Measurements from ENCODE around the gene DNM3. TPM values are rescaled to one million over a fixed set of nuclear protein-coding genes. Genes with fewer than 3 reads are reported as not detected.
A peak's percentile ranks its signal among the peaks of the same experiment; 100 is the strongest.

Gene DNM3
- total and polyA plus RNA-seq, 4 donors, result 2.1 to 16.3 (median 5.6) TPM

DNA sequence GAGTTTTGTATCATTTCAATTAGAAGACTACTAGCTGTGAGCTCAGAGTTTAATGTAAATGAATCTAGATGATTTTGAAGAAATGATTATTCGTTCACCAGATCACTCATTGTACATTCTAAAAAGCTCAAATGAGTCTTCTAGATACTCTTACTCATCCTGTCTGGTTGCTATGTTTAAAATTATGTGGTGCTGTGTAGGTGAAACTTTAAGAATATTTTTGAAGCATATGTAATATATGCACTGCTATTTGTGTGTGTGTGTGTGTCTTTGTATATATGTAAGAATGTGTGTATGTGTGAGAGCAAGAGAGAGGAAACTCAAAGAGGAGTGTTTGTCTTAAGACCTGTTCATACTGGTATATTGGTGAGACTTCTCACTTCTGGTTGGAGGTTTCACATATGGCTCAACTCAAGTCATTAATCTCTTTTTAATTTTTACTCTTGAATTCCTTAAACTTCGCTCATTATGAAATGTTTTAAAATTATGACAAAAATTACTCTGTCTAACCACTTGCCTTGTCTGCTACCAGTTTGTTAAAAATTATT lies 570.6 kb downstream of the DNM3 start:
- no peak overlapping the region for H3K4me3 ChIP-seq
- ATAC-seq (ENCODE audit: insufficient read depth, low FRiP score), result no peak
- H3K27ac ChIP-seq (ENCODE audit: low read depth in 1 of 2, low read length in 1 of 2), result no peak overlapping the region
- TF ChIP-seq, protein P1, sequence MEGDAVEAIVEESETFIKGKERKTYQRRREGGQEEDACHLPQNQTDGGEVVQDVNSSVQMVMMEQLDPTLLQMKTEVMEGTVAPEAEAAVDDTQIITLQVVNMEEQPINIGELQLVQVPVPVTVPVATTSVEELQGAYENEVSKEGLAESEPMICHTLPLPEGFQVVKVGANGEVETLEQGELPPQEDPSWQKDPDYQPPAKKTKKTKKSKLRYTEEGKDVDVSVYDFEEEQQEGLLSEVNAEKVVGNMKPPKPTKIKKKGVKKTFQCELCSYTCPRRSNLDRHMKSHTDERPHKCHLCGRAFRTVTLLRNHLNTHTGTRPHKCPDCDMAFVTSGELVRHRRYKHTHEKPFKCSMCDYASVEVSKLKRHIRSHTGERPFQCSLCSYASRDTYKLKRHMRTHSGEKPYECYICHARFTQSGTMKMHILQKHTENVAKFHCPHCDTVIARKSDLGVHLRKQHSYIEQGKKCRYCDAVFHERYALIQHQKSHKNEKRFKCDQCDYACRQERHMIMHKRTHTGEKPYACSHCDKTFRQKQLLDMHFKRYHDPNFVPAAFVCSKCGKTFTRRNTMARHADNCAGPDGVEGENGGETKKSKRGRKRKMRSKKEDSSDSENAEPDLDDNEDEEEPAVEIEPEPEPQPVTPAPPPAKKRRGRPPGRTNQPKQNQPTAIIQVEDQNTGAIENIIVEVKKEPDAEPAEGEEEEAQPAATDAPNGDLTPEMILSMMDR (IDR thresholded peaks at IDR 0.05; ENCODE audit: control extremely low read depth, extremely low read depth), result no peak
- DNase-seq, result no peak
- H3K4me1 ChIP-seq (ENCODE audit: control insufficient read depth in 5 of 5, insufficient read depth in 5 of 5, low read length in 5 of 5), result peaks cover 0 to 11% (median 0%) of the 10 kb centered on the region in 5 donors
- H3K36me3 ChIP-seq (ENCODE audit: control insufficient read depth in 4 of 4, insufficient read depth in 4 of 4, low read length in 4 of 4), result no peaks in the 10 kb centered on the region
- H3K9me3 ChIP-seq (ENCODE audit: control insufficient read depth in 4 of 4, insufficient read depth in 3 of 4, low read length in 3 of 4), result no peaks in the 10 kb centered on the region
- H3K27me3 ChIP-seq (ENCODE audit: control insufficient read depth in 3 of 3, insufficient read depth in 3 of 3, low read length in 2 of 3), result no peaks in the 10 kb centered on the region
- H3K9ac ChIP-seq (ENCODE audit: insufficient read depth in 1 of 2, low read length in 2 of 2), result no peak overlapping the region
- WGBS, 2 donors, result 95 to 97% methylated on average over 2 of the region's 2 CpGs

GRCh38 chr1:172414331-172414730 lies 573.0 kb downstream of the DNM3 start:
- Histone ChIP-seq H3K4me3 (no peak overlapping the region), H3K9ac (ENCODE audit: insufficient read depth in 1 of 2, low read length in 2 of 2) (no peak overlapping the region), H3K27ac (ENCODE audit: low read depth in 1 of 2, low read length in 1 of 2) (no peak overlapping the region), H3K27me3 (ENCODE audit: control insufficient read depth in 3 of 3, insufficient read depth in 3 of 3, low read length in 2 of 3) (no peaks in the 10 kb centered on the region), H3K9me3 (ENCODE audit: control insufficient read depth in 4 of 4, insufficient read depth in 3 of 4, low read length in 3 of 4) (no peaks in the 10 kb centered on the region), H3K4me1 (ENCODE audit: control insufficient read depth in 5 of 5, insufficient read depth in 5 of 5, low read length in 5 of 5) (peaks cover 0 to 12% (median 3%) of the 10 kb centered on the region in 5 donors), H3K36me3 (ENCODE audit: control insufficient read depth in 4 of 4, insufficient read depth in 4 of 4, low read length in 4 of 4) (no peaks in the 10 kb centered on the region)
- DNase-seq (no peak), ATAC-seq (ENCODE audit: insufficient read depth, low FRiP score) (no peak)
- TF ChIP-seq, protein P1 (IDR thresholded peaks at IDR 0.05; ENCODE audit: control extremely low read depth, extremely low read depth), result no peak

DNA sequence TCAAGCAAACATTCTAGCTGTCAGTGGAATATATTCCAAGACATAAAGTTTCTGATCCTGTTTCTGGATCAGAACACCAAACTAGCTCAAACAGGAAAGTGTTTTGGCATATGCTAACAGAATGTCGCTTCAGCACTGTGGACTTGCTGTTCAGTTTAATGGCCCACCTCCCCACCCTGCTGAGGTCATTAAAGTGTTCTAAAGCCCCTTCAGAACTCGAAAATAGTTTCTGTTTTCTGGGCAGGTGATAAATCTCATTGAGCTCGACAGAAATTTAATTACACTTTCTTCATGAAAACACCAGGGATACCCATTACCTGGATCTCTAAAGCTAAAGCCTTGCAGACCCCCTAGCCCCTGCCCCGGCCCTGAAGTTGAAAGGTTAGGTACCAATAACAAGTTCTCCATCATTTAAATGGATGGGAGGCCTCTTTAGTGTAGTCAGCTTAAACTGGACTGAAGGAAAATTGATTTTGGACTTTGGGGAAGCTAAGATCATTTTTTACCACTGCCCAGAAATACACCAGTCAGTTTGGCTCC lies 575.3 kb downstream of the DNM3 start:
- TF ChIP-seq, protein P1 (IDR thresholded peaks at IDR 0.05; ENCODE audit: control extremely low read depth, extremely low read depth), result no peak
- H3K4me1 ChIP-seq (ENCODE audit: control insufficient read depth in 5 of 5, insufficient read depth in 5 of 5, low read length in 5 of 5), result peaks cover 0 to 13% (median 5%) of the 10 kb centered on the region in 5 donors
- no peaks in the 10 kb centered on the region for H3K36me3 ChIP-seq (ENCODE audit: control insufficient read depth in 4 of 4, insufficient read depth in 4 of 4, low read length in 4 of 4)
- H3K27me3 ChIP-seq (ENCODE audit: control insufficient read depth in 3 of 3, insufficient read depth in 3 of 3, low read length in 2 of 3), result no peaks in the 10 kb centered on the region
- peak in 1 of 3 donors; percentile 53 for DNase-seq
- H3K9me3 ChIP-seq (ENCODE audit: control insufficient read depth in 4 of 4, insufficient read depth in 3 of 4, low read length in 3 of 4), result no peaks in the 10 kb centered on the region
- 71 to 78% methylated on average over 4 of the region's 4 CpGs for WGBS, 2 donors
- H3K27ac ChIP-seq (ENCODE audit: low read depth in 1 of 2, low read length in 1 of 2), result no peak overlapping the region
- ATAC-seq (ENCODE audit: insufficient read depth, low FRiP score), result no peak
- no peak overlapping the region for H3K9ac ChIP-seq (ENCODE audit: insufficient read depth in 1 of 2, low read length in 2 of 2)
- H3K4me3 ChIP-seq, result no peak overlapping the region

DNA sequence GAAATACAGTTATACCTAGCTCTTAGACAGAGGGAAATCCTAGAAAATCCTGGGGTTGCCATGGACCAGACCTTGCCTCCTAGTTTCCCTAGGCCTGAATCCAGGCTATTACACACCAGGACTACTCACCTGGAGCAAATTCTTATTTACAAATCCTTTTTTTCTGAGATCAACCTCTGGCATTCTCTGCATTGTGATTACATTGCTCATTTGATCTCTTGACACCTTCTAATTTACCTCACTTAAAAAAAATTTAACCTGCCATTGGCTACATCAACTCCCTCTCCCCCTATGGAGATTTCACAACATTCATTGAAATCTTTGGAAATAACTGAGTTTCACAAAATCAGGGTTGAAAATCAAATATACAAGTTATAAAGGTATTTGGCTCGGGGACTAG lies 576.3 kb downstream of the DNM3 start:
- Histone ChIP-seq H3K27me3 (ENCODE audit: control insufficient read depth in 3 of 3, insufficient read depth in 3 of 3, low read length in 2 of 3) (no peaks in the 10 kb centered on the region), H3K9ac (ENCODE audit: insufficient read depth in 1 of 2, low read length in 2 of 2) (no peak overlapping the region), H3K4me1 (ENCODE audit: control insufficient read depth in 5 of 5, insufficient read depth in 5 of 5, low read length in 5 of 5) (peaks cover 0 to 22% (median 7%) of the 10 kb centered on the region in 5 donors), H3K4me3 (no peak overlapping the region), H3K27ac (ENCODE audit: low read depth in 1 of 2, low read length in 1 of 2) (no peak overlapping the region), H3K9me3 (ENCODE audit: control insufficient read depth in 4 of 4, insufficient read depth in 3 of 4, low read length in 3 of 4) (no peaks in the 10 kb centered on the region), H3K36me3 (ENCODE audit: control insufficient read depth in 4 of 4, insufficient read depth in 4 of 4, low read length in 4 of 4) (no peaks in the 10 kb centered on the region)
- no peak for ATAC-seq (ENCODE audit: insufficient read depth, low FRiP score)
- no peak for DNase-seq
- TF ChIP-seq, protein P1 (IDR thresholded peaks at IDR 0.05; ENCODE audit: control extremely low read depth, extremely low read depth), result no peak
- 92 to 98% methylated on average over 1 of the region's 1 CpG for WGBS, 2 donors

Data from lung (tissue), 12 donors.